GM10266 (cell line): ENCODE data around the gene CNN2.
A peak's percentile ranks its signal among the peaks of the same experiment; 100 is the strongest.

Experiments
- DNase-seq: peaks from one replicate; pipeline ENCODE4 v3.0.0; 2012; ENCODE audit errors: extremely low spot score
- CTCF ChIP-seq: IDR thresholded peaks from 2 replicates; pipeline ENCODE4 v1.5.1; 2012; ENCODE audit warnings: mild to moderate bottlenecking, low read depth; ENCODE audit not compliant: control insufficient read depth, insufficient read depth; ENCODE audit errors: missing control alignments

The CNN2 gene

DNA sequence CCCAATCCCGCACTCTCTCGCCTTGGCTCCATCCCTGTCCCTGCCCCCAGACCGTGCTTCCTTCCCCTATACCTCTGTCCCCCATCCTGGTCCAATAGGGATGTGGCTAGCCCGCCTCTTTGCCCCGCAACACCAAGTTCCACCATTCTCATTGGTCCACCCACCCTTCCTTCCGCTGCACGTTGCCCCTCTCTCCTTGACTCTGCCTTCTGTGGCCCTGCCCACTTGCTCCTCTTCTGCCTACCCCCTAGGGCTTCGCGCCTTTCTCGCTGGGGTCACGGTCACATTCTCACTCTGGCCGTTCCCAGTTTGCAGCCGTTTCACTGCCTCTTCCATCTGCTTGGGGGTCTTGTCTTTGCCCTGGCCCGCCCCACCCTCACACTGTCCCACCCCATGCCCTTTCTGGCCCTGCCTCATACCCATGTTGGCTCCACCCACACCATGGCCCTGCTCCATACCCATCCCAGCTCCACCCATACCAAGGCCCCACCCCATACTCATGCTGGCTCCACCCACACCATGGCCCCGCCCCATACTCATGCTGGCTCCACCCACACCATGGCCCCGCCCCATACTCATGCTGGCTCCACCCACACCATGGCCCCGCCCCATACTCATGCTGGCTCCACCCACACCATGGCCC is 36.1 kb downstream of the CNN2 start:
- peak; percentile 76 for DNase-seq
- no peak for TF ChIP-seq CTCF

DNA sequence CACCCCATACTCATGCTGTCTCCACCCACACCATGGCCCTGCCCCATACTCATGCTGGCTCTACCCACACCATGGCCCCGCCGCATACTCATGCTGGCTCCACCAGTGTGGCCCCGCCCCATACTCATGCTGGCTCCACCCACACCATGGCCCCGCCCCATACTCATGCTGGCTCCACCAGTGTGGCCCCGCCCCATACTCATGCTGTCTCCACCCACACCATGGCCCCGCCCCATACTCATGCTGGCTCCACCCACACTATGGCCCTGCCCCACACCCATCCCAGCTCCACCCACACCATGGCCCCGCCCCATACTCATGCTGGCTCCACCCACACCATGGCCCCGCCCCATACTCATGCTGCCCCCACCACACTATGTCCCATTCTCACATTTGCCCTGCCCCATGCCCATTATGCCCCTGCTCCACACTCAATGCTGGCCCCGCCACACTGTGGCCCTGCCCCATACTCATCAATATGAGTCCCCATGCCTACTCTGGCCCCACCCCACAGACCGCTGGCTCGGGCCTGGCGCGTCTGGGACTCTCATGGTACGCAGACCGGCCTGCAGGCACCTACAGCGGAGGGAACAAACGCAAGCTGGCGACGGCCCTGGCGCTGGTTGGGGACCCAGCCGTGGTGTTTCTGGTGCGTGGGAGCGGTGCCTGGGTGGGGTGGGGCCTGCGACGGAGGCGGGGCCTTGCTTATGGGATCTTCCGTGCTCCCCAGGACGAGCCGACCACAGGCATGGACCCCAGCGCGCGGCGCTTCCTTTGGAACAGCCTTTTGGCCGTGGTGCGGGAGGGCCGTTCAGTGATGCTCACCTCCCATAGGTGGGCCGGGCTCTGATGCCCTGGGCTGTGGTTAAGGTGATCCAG is 36.9 kb downstream of the CNN2 start:
- no peak for TF ChIP-seq CTCF
- DNase-seq = peak; percentile 76

GRCh38 chr19:1063909-1064660 is 37.7 kb downstream of the CNN2 start:
- no peak for DNase-seq
- TF ChIP-seq CTCF = no peak

GRCh38 chr19:1064661-1065605 is 38.5 kb downstream of the CNN2 start:
- DNase-seq = peak; percentile 74
- peak; percentile 77 for TF ChIP-seq CTCF

DNA sequence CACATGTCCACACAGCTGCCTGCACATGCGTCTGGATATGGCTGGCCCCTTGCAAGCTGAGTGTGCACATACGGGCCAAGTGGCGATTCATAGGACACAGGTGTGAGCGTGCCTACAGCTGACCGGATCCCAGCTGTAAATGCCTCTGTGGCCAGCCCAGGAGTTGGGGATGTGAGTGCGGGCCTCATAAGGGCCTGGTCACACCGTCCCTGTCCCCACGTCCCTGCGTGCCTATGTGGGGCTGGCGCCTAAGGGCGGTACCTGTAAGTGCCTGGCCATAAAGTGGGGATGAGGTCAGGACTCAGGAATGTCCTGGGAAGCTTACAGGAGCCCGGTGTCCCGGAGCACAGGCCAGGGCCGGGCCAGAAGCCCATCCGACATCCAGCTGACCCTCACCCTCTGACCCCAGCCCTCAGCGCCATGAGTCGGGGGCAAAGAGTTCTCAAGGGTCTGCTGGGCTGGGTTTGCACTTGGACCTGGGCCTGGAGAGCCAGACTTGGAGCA is 39.2 kb downstream of the CNN2 start:
- DNase-seq = no peak
- no peak for TF ChIP-seq CTCF

DNA sequence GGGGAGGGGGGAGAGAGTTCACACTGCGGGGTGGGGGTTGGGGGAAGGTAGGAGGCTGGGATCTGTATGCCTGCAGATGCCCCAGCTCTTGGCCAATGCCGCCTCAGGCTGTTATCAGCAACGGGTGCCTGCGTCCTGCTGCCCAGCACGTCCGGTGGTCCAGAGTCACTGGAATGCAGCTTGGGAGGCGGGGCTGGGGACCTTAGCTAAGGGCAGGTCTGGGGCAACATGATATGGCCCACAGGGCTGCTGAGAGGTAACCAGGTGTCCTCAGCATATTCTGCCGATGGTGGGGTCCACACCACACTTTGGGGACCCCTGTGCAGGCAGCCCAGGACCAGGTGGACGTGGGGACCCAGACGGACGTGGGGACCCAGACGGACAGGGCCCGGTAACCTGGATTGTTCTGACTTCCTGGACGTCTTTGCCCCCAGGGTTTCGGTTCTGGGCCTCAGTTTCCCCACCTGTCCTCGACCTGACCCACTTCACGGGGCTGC is 39.9 kb downstream of the CNN2 start:
- TF ChIP-seq CTCF = no peak
- DNase-seq = no peak
